Psoas muscle (tissue), 8 donors: ENCODE results near the gene CIZ1. TPM values are rescaled to one million over a fixed set of nuclear protein-coding genes. Genes with fewer than 3 reads are reported as not detected.

ENCODE experiments used
- ATAC-seq, 4 donors: fragments of 200-7000 bp; cut with Tn5 transposase; one replicate each; pipeline ENCODE4 v1.9.1; 2020; ENCODE audit warnings: moderate library complexity in 3 of 4, mild to moderate bottlenecking in 2 of 4
- DNase-seq, 2 donors: peaks; one replicate each; pipeline ENCODE4 v3.0.0-alpha.2; 2020
- H3K27ac ChIP-seq: fragments of 200-600 bp; one replicate; pipeline ENCODE4 v1.8.0; 2022
- H3K27me3 ChIP-seq, 3 donors: fragments of 200-600 bp in 1 of 3; one replicate each; pipeline versions ENCODE4 v1.6.1 to v1.8.0; 2013 to 2022; ENCODE audit warnings: low read length in 2 of 3, mild to moderate bottlenecking in 2 of 3, moderate library complexity in 1 of 3; ENCODE audit not compliant: insufficient read depth in 3 of 3
- H3K36me3 ChIP-seq, 2 donors: fragments of 200-600 bp in 1 of 2; one replicate each; pipeline versions ENCODE4 v1.6.1 to v1.8.0; 2013 to 2022; ENCODE audit warnings: low read depth in 1 of 2, mild to moderate bottlenecking in 1 of 2, moderate library complexity in 1 of 2; ENCODE audit not compliant: insufficient read depth in 1 of 2
- H3K4me1 ChIP-seq: fragments of 200-600 bp; one replicate; pipeline ENCODE4 v1.8.0; 2022
- H3K4me3 ChIP-seq: fragments of 200-600 bp; one replicate; pipeline ENCODE4 v1.8.0; 2022; ENCODE audit warnings: mild to moderate bottlenecking
- H3K9me3 ChIP-seq: fragments of 200-600 bp; one replicate; pipeline ENCODE4 v1.8.0; 2022
- CTCF ChIP-seq: fragments of 200-600 bp; IDR thresholded peaks from one replicate; pipeline ENCODE4 v1.8.0; 2022; ENCODE audit warnings: antibody characterized with exemption
- WGBS, 3 donors: extraction: QIAGEN DNeasy Blood & Tissue Kit; methylation state at CpG; one replicate each; pipeline versions ENCODE4 v1.1.6 to v1.1.7; 2013; 5-methylcytosine and 5-hydroxymethylcytosine counted together
- intact Hi-C, 2 donors: fragments of 100-400 bp; cut with DNase I; formaldehyde crosslinking; loops; one replicate each; pipeline versions ENCODE4 v1.11.0 to v1.14.2; 2022
- polyA plus RNA-seq, 3 donors: library from polyadenylated mRNA; stranded (reverse); fragments of 200-250 nt; gene quantifications; one replicate each; pipeline ENCODE4 v1.2.3, GENCODE V29; 2013
- total RNA-seq, 4 donors: library from RNA; stranded (reverse); fragmentation: NEBNext Ultra II Directional in 2 of 4; extraction: Animal tissue kit (Norgen Biotek cat#: 25700) in 2 of 4; gene quantifications; one replicate each; pipeline versions ENCODE4 v1.2.1 to v1.2.4, GENCODE V29; 2021 to 2023
- donor health status: healthy with polysubstance abuse.
- donor health status: DM: no; HTN: no; CAD: no; lungs with moderate emphysema.
- donor health status: Bipolar disorder and iron deficiency.
- donor health status: healthy.
- donor health status: DM: yes; HTN: yes; CAD: no.
- donor health status: DM: no; HTN: no; CAD: no.
- donor health status: DM: no; HTN: no; CAD: no.
- donor health status: DM: yes; HTN: yes; CAD: no.

CIZ1 gene
- total and polyA plus RNA-seq, 7 donors, result 36.2 to 119 (median 86.0) TPM

- no peak overlapping the region for H3K27ac ChIP-seq
- peaks cover 0 to 18% (median 7%) of the 10 kb centered on the region in 3 donors for H3K27me3 ChIP-seq
- H3K36me3 ChIP-seq, result no peaks in the 10 kb centered on the region
- WGBS, 3 donors, result 66 to 70% (median 68%) methylated on average over 15 of the region's 15 CpGs
- intact Hi-C loops, result no loop called here
- no peak for DNase-seq
- peaks cover 4% of the 10 kb centered on the region for H3K4me1 ChIP-seq
- no peak overlapping the region for H3K4me3 ChIP-seq
- no peak for ATAC-seq
- H3K9me3 ChIP-seq, result no peaks in the 10 kb centered on the region
- no peak for TF ChIP-seq CTCF
These were observed 15.8 kb upstream of the CIZ1 start for GRCh38 chr9:128206916-128207910.

GRCh38 chr9:128206484-128206883, 15.1 kb upstream of the CIZ1 start:
- no peak for DNase-seq
- H3K27me3 ChIP-seq, result peaks cover 0 to 18% (median 7%) of the 10 kb centered on the region in 3 donors
- intact Hi-C loops, result no loop called here
- no peak for TF ChIP-seq CTCF
- 79 to 83% (median 80%) methylated on average over 3 of the region's 3 CpGs for WGBS, 3 donors
- H3K9me3 ChIP-seq, result no peaks in the 10 kb centered on the region
- no peaks in the 10 kb centered on the region for H3K36me3 ChIP-seq
- ATAC-seq, result no peak
- no peak overlapping the region for H3K4me3 ChIP-seq
- H3K4me1 ChIP-seq, result peaks cover 4% of the 10 kb centered on the region
- H3K27ac ChIP-seq, result no peak overlapping the region

- peaks cover 4% of the 10 kb centered on the region for H3K4me1 ChIP-seq
- peaks cover 0 to 18% (median 7%) of the 10 kb centered on the region in 3 donors for H3K27me3 ChIP-seq
- no peak overlapping the region for H3K4me3 ChIP-seq
- DNase-seq (no peak), ATAC-seq (no peak)
- no peaks in the 10 kb centered on the region for H3K9me3 ChIP-seq
- intact Hi-C loops, result no loop called here
- WGBS, 3 donors, result 77 to 81% (median 79%) methylated on average over 16 of the region's 16 CpGs
- TF ChIP-seq CTCF, result no peak
- no peaks in the 10 kb centered on the region for H3K36me3 ChIP-seq
- no peak overlapping the region for H3K27ac ChIP-seq
These were observed 14.0 kb upstream of the CIZ1 start for GRCh38 chr9:128205296-128205944.

- intact Hi-C loops, result no loop called here
- H3K4me1 ChIP-seq, result peaks cover 4% of the 10 kb centered on the region
- no peaks in the 10 kb centered on the region for H3K36me3 ChIP-seq
- DNase-seq (no peak), ATAC-seq (no peak)
- no peak for TF ChIP-seq CTCF
- no peak overlapping the region for H3K27ac ChIP-seq
- H3K27me3 ChIP-seq, result peaks cover 0 to 18% (median 7%) of the 10 kb centered on the region in 3 donors
- 53 to 76% (median 58%) methylated on average over 7 of the region's 7 CpGs for WGBS, 3 donors
- H3K9me3 ChIP-seq, result no peaks in the 10 kb centered on the region
- H3K4me3 ChIP-seq, result peak overlapping the region; percentile 73
These were observed 13.5 kb upstream of the CIZ1 start for GRCh38 chr9:128204858-128205257.
